HepG2 (cell line): ENCODE measurements around the gene UCKL1. TPM values are rescaled to one million over a fixed set of nuclear protein-coding genes. Genes with fewer than 3 reads are reported as not detected.

Experiments
- BRF2 ChIP-seq: sonication (generic); formaldehyde crosslinking; IDR thresholded peaks from 2 replicates; pipeline ENCODE4 v1.8.1; 2022; ENCODE audit warnings: mild to moderate bottlenecking, missing genetic modification reagents
- CTCF ChIP-seq: sonication (generic); formaldehyde crosslinking; IDR thresholded peaks from 2 replicates; pipeline ENCODE4 v1.5.0; 2020; ENCODE audit warnings: mild to moderate bottlenecking, missing genetic modification reagents, moderate library complexity
- NBN ChIP-seq: fragments of 450-650 bp; conservative IDR thresholded peaks from 2 replicates; pipeline ENCODE4 v1.6.1; 2017
- NR2F2 ChIP-seq: IDR thresholded peaks from 2 replicates; pipeline ENCODE4 v1.6.1; 2012; ENCODE audit warnings: low read depth, inconsistent platforms, borderline replicate concordance
- SP1 ChIP-seq, 2 experiments: fragments of 450-650 bp in 1 of 2; sonication (generic) in 1 of 2; formaldehyde crosslinking in 1 of 2; IDR thresholded peaks; 2 replicates each; pipeline versions ENCODE4 v1.4.0 to v1.6.1; 2016 to 2020; ENCODE audit warnings: missing genetic modification reagents in 1 of 2
- SYNCRIP ChIP-seq: fragments of 200-400 bp; formaldehyde crosslinking; IDR thresholded peaks from 2 replicates; pipeline ENCODE4 v1.6.1; 2018; ENCODE audit warnings: mild to moderate bottlenecking, low read depth, low read length; ENCODE audit not compliant: insufficient read depth
- ZBTB38 ChIP-seq: sonication (generic); formaldehyde crosslinking; IDR thresholded peaks from 2 replicates; pipeline ENCODE4 v1.5.1; 2020; ENCODE audit warnings: mild to moderate bottlenecking, missing genetic modification reagents
- ZBTB7A ChIP-seq: sonication (generic); formaldehyde crosslinking; IDR thresholded peaks from 2 replicates; pipeline ENCODE4 v1.8.0; 2022; ENCODE audit warnings: mild to moderate bottlenecking, missing genetic modification reagents
- ZNF12 ChIP-seq: sonication (generic); formaldehyde crosslinking; IDR thresholded peaks from 2 replicates; pipeline ENCODE4 v1.5.0; 2020; ENCODE audit warnings: missing genetic modification reagents
- ZNF136 ChIP-seq: sonication (generic); formaldehyde crosslinking; IDR thresholded peaks from 2 replicates; pipeline ENCODE4 v1.8.1; 2022; ENCODE audit warnings: low read depth, mild to moderate bottlenecking, moderate library complexity, missing genetic modification reagents
- ZNF318 ChIP-seq: sonication (generic); formaldehyde crosslinking; IDR thresholded peaks from 2 replicates; pipeline ENCODE4 v1.4.0; 2020; ENCODE audit warnings: mild to moderate bottlenecking, missing genetic modification reagents
- ZNF383 ChIP-seq: sonication (generic); formaldehyde crosslinking; IDR thresholded peaks from 2 replicates; pipeline ENCODE4 v1.4.0; 2020; ENCODE audit warnings: missing genetic modification reagents, mild to moderate bottlenecking, borderline replicate concordance
- ZNF430 ChIP-seq: sonication (generic); formaldehyde crosslinking; IDR thresholded peaks from 2 replicates; pipeline ENCODE4 v1.9.0; 2021; ENCODE audit warnings: mild to moderate bottlenecking, missing genetic modification reagents
- ZNF776 ChIP-seq: sonication (generic); formaldehyde crosslinking; IDR thresholded peaks from 2 replicates; pipeline ENCODE4 v1.4.0; 2020; ENCODE audit warnings: mild to moderate bottlenecking, missing genetic modification reagents
- ZNF878 ChIP-seq: sonication (generic); formaldehyde crosslinking; IDR thresholded peaks from 2 replicates; pipeline ENCODE4 v1.8.1; 2023; ENCODE audit warnings: mild to moderate bottlenecking, missing genetic modification reagents, moderate library complexity
- ZSCAN31 ChIP-seq: sonication (generic); formaldehyde crosslinking; IDR thresholded peaks from 2 replicates; pipeline ENCODE4 v1.5.0; 2020; ENCODE audit warnings: low read depth, mild to moderate bottlenecking, missing genetic modification reagents
- polyA plus RNA-seq, 8 experiments: library from polyadenylated mRNA; depleted of rRNA in 3 of 8; stranded (reverse) in 7 of 8; unstranded in 1 of 8; fragments of >200 nt; fragmentation: Illumina TruSeq in 4 of 8; extraction: Trizol in 4 of 8; gene quantifications; 2 replicates each; pipeline versions ENCODE4 v1.2.1 to v1.2.3, GENCODE V29; 2011 to 2016; ENCODE audit warnings: low read depth in 4 of 8, missing spikeins in 1 of 8, mixed read lengths in 1 of 8; ENCODE audit not compliant: insufficient read depth in 1 of 8
- total RNA-seq, 5 experiments: library from RNA; depleted of rRNA; stranded (reverse); fragments of >200 nt; fragmentation: Illumina TruSeq; extraction: Trizol; gene quantifications; 2 replicates each; pipeline ENCODE4 v1.2.3, GENCODE V29; 2016; ENCODE audit warnings: low read depth in 1 of 5

The UCKL1 gene
- total and polyA plus RNA-seq, 2 of the 13 experiments (the other 11 are each of a cell fraction or from before 2014, with no cell fraction given), result 50.2 to 126 TPM

- TF ChIP-seq ZNF318 (CRISPR knock-in tag), result no peak
- TF ChIP-seq ZNF12 (CRISPR knock-in tag), result no peak; the same call in 1 of the 2 replicates
- peak; percentile 91; the same call in 1 of the 2 replicates for TF ChIP-seq ZNF430 (CRISPR knock-in tag)
- peak; percentile 89 for TF ChIP-seq ZBTB7A (CRISPR knock-in tag)
- peak; percentile 46; the same call in 1 of the 2 replicates for TF ChIP-seq ZSCAN31 (CRISPR knock-in tag)
- TF ChIP-seq NBN, result no peak
- no peak for TF ChIP-seq ZNF383 (CRISPR knock-in tag)
- no peak for TF ChIP-seq SP1 (IDR thresholded peaks at IDR 0.05)
- TF ChIP-seq SP1 (CRISPR knock-in tag; IDR thresholded peaks at IDR 0.05), result peak; percentile 78; the same call in 1 of the 2 replicates
- no peak for TF ChIP-seq BRF2 (CRISPR knock-in tag)
- peak; percentile 55 for TF ChIP-seq CTCF (CRISPR knock-in tag)
- no peak for TF ChIP-seq SYNCRIP
- no peak for TF ChIP-seq ZNF878
- peak; percentile 33; the same call in 1 of the 2 replicates for TF ChIP-seq NR2F2
- peak; percentile 79; the same call in 1 of the 2 replicates for TF ChIP-seq ZNF776 (CRISPR knock-in tag)
- TF ChIP-seq ZBTB38, result peak; percentile 74; the same call in 1 of the 2 replicates
- TF ChIP-seq ZNF136, result no peak
Observed at GRCh38 chr20:63957004-63957689, 931 bp upstream of the UCKL1 start (continued).
